HepG2 (cell line): ENCODE measurements around the gene PRSS8. TPM values are rescaled to one million over a fixed set of nuclear protein-coding genes. Genes with fewer than 3 reads are reported as not detected.

Experiments used
- AHR ChIP-seq: IDR thresholded peaks from 2 replicates; pipeline ENCODE4 v1.6.1; 2018; ENCODE audit warnings: missing genetic modification reagents, missing compliant biosample characterization
- CEBPG ChIP-seq: IDR thresholded peaks from 2 replicates; pipeline ENCODE4 v1.6.1; 2016
- HNF4A ChIP-seq: sonication (generic); formaldehyde crosslinking; IDR thresholded peaks from 2 replicates; pipeline ENCODE4 v1.4.0; 2020; ENCODE audit warnings: missing genetic modification reagents
- HOXD1 ChIP-seq: sonication (generic); formaldehyde crosslinking; IDR thresholded peaks from 2 replicates; pipeline ENCODE4 v1.5.0; 2020; ENCODE audit warnings: missing genetic modification reagents
- MXI1 ChIP-seq: IDR thresholded peaks from 3 replicates; pipeline ENCODE4 v1.6.1; 2012; ENCODE audit warnings: low read depth, low read length, inconsistent platforms, borderline replicate concordance
- NKX3-1 ChIP-seq: sonication (generic); formaldehyde crosslinking; IDR thresholded peaks from 2 replicates; pipeline ENCODE4 v1.5.0; 2020; ENCODE audit warnings: missing genetic modification reagents
- PAF1 ChIP-seq: IDR thresholded peaks from 2 replicates; pipeline ENCODE4 v1.6.1; 2016; ENCODE audit warnings: missing genetic modification reagents, missing compliant biosample characterization
- RFX5 ChIP-seq: IDR thresholded peaks from 2 replicates; pipeline ENCODE4 v1.6.1; 2011; ENCODE audit warnings: low read depth, low read length, improper control_type of control experiment
- SIN3A ChIP-seq: IDR thresholded peaks from 2 replicates; pipeline ENCODE4 v1.6.1; 2011; ENCODE audit warnings: low read depth, mild to moderate bottlenecking, control low read depth, low read length, borderline replicate concordance
- ZBTB7A ChIP-seq: sonication (generic); formaldehyde crosslinking; IDR thresholded peaks from 2 replicates; pipeline ENCODE4 v1.8.0; 2022; ENCODE audit warnings: mild to moderate bottlenecking, missing genetic modification reagents
- ZBTB7B ChIP-seq: sonication (generic); formaldehyde crosslinking; IDR thresholded peaks from 2 replicates; pipeline ENCODE4 v1.4.0; 2020; ENCODE audit warnings: missing genetic modification reagents
- ZNF333 ChIP-seq: sonication (generic); formaldehyde crosslinking; IDR thresholded peaks from 2 replicates; pipeline ENCODE4 v1.4.0; 2020; ENCODE audit warnings: mild to moderate bottlenecking, missing genetic modification reagents, borderline replicate concordance
- ZNF549 ChIP-seq: sonication (generic); formaldehyde crosslinking; IDR thresholded peaks from 2 replicates; pipeline ENCODE4 v1.5.0; 2020; ENCODE audit warnings: missing genetic modification reagents
- ZNF556 ChIP-seq: sonication (generic); formaldehyde crosslinking; IDR thresholded peaks from 2 replicates; pipeline ENCODE4 v1.4.0; 2020; ENCODE audit warnings: mild to moderate bottlenecking, missing genetic modification reagents, borderline replicate concordance
- polyA plus RNA-seq, 8 experiments: library from polyadenylated mRNA; depleted of rRNA in 3 of 8; stranded (reverse) in 7 of 8; unstranded in 1 of 8; fragments of >200 nt; fragmentation: Illumina TruSeq in 4 of 8; extraction: Trizol in 4 of 8; gene quantifications; 2 replicates each; pipeline versions ENCODE4 v1.2.1 to v1.2.3, GENCODE V29; 2011 to 2016; ENCODE audit warnings: low read depth in 4 of 8, missing spikeins in 1 of 8, mixed read lengths in 1 of 8; ENCODE audit not compliant: insufficient read depth in 1 of 8
- total RNA-seq, 5 experiments: library from RNA; depleted of rRNA; stranded (reverse); fragments of >200 nt; fragmentation: Illumina TruSeq; extraction: Trizol; gene quantifications; 2 replicates each; pipeline ENCODE4 v1.2.3, GENCODE V29; 2016; ENCODE audit warnings: low read depth in 1 of 5
- TF ChIP-seq, protein P1 (sequence below): sonication (generic); formaldehyde crosslinking; IDR thresholded peaks from 2 replicates; pipeline ENCODE4 v1.4.0; 2020; ENCODE audit warnings: missing genetic modification reagents
- TF ChIP-seq, protein P2 (sequence below): sonication (generic); formaldehyde crosslinking; IDR thresholded peaks from 2 replicates; pipeline ENCODE4 v1.5.0; 2020; ENCODE audit warnings: missing genetic modification reagents
- TF ChIP-seq, protein P3 (sequence below): IDR thresholded peaks from 2 replicates; pipeline ENCODE4 v1.6.1; 2016; ENCODE audit warnings: mild to moderate bottlenecking, missing biosample characterization, missing genetic modification reagents
- TF ChIP-seq, protein P4 (sequence below): sonication (generic); formaldehyde crosslinking; IDR thresholded peaks from 2 replicates; pipeline ENCODE4 v1.4.0; 2020; ENCODE audit warnings: missing genetic modification reagents
- TF ChIP-seq, protein P5 (sequence below): sonication (generic); formaldehyde crosslinking; IDR thresholded peaks from 2 replicates; pipeline ENCODE4 v1.4.0; 2020; ENCODE audit warnings: low read depth, missing genetic modification reagents
- TF ChIP-seq, protein P6 (sequence below): IDR thresholded peaks from 2 replicates; pipeline ENCODE4 v1.6.1; 2016; ENCODE audit warnings: missing compliant biosample characterization, missing genetic modification reagents, borderline replicate concordance

Gene PRSS8
- total and polyA plus RNA-seq, 2 of the 13 experiments (the other 11 are each of a cell fraction or from before 2014, with no cell fraction given), result 2.6 to 7.2 TPM

DNA sequence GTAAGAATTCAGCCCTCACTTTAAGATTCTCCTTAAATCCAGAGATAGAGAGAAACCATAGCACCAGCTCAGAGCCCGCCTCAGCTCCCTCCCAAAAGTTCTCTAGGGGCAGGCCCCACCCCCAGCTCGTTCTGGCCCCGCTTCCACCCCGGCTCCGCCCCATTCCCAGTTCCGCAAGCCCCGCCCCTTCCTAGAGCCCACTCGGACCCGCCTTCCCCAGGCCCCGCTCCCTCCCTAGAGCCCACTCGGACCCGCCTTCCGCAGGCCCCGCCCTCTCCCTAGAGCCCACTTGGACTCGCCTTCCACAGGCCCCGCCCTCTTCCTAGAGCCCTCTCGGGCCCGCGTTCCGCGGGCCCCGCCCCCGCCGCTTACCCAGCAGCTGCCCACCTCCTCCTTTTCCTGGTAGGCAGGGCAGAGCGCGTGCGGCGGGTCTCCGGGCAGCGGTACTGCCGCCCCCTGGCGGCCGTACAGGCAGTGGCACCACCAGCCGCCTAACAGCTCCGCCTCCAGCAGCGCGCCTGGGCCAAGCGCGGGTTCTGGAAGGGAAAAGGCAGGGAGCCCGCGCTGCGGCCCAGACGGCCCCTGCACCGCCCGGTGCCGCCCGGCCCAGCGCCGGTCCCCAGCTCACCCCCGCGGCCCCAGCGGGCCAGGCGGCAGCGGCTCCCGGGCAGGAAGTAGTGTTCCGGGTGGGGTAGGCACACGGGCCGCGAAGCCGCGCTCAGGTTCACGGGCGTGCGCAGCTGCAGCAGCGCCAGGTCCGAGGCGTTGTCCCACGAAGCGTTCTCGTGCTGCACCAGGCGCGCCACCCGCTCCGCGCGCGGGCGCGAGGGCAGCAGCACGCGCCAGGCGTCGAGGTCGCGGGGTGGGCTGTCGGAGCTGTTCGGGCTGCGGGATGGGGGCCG, 6.8 kb upstream of the PRSS8 start (continued):
- TF ChIP-seq, protein P1, sequence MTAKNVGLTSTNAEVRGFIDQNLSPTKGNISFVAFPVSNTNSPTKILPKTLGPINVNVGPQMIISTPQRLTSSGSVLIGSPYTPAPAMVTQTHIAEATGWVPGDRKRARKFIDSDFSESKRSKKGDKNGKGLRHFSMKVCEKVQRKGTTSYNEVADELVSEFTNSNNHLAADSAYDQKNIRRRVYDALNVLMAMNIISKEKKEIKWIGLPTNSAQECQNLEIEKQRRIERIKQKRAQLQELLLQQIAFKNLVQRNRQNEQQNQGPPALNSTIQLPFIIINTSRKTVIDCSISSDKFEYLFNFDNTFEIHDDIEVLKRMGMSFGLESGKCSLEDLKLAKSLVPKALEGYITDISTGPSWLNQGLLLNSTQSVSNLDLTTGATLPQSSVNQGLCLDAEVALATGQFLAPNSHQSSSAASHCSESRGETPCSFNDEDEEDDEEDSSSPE (CRISPR knock-in tag), result peak; percentile 88
- TF ChIP-seq, protein P2, sequence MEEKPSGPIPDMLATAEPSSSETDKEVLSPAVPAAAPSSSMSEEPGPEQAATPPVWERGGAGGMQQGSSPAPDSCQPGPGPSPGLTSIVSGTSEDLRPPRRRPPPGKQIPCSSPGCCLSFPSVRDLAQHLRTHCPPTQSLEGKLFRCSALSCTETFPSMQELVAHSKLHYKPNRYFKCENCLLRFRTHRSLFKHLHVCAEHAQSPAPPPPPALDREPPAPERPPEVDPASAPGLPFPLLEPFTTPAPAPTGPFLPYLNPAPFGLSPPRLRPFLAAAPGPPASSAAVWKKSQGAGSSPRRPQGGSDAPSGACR (CRISPR knock-in tag), result peak; percentile 76; the same call in 1 of the 2 replicates
- TF ChIP-seq, protein P3, sequence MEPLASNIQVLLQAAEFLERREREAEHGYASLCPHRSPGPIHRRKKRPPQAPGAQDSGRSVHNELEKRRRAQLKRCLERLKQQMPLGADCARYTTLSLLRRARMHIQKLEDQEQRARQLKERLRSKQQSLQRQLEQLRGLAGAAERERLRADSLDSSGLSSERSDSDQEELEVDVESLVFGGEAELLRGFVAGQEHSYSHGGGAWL, result peak; percentile 73; the same call in 1 of the 2 replicates
- 0 out of 2 replicates have a peak, but pooled peaks have one; percentile 13 for TF ChIP-seq RFX5
- TF ChIP-seq, protein P4, sequence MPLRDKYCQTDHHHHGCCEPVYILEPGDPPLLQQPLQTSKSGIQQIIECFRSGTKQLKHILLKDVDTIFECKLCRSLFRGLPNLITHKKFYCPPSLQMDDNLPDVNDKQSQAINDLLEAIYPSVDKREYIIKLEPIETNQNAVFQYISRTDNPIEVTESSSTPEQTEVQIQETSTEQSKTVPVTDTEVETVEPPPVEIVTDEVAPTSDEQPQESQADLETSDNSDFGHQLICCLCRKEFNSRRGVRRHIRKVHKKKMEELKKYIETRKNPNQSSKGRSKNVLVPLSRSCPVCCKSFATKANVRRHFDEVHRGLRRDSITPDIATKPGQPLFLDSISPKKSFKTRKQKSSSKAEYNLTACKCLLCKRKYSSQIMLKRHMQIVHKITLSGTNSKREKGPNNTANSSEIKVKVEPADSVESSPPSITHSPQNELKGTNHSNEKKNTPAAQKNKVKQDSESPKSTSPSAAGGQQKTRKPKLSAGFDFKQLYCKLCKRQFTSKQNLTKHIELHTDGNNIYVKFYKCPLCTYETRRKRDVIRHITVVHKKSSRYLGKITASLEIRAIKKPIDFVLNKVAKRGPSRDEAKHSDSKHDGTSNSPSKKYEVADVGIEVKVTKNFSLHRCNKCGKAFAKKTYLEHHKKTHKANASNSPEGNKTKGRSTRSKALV (CRISPR knock-in tag), result no peak
- TF ChIP-seq ZBTB7B (CRISPR knock-in tag), result peak; percentile 47; the same call in 1 of the 2 replicates
- TF ChIP-seq CEBPG, result no peak
- peak; percentile 88; the same call in 1 of the 2 replicates for TF ChIP-seq AHR (CRISPR knock-in tag)
- peak; percentile 92; the same call in 1 of the 2 replicates for TF ChIP-seq ZNF556 (CRISPR knock-in tag)
- TF ChIP-seq, protein P5, sequence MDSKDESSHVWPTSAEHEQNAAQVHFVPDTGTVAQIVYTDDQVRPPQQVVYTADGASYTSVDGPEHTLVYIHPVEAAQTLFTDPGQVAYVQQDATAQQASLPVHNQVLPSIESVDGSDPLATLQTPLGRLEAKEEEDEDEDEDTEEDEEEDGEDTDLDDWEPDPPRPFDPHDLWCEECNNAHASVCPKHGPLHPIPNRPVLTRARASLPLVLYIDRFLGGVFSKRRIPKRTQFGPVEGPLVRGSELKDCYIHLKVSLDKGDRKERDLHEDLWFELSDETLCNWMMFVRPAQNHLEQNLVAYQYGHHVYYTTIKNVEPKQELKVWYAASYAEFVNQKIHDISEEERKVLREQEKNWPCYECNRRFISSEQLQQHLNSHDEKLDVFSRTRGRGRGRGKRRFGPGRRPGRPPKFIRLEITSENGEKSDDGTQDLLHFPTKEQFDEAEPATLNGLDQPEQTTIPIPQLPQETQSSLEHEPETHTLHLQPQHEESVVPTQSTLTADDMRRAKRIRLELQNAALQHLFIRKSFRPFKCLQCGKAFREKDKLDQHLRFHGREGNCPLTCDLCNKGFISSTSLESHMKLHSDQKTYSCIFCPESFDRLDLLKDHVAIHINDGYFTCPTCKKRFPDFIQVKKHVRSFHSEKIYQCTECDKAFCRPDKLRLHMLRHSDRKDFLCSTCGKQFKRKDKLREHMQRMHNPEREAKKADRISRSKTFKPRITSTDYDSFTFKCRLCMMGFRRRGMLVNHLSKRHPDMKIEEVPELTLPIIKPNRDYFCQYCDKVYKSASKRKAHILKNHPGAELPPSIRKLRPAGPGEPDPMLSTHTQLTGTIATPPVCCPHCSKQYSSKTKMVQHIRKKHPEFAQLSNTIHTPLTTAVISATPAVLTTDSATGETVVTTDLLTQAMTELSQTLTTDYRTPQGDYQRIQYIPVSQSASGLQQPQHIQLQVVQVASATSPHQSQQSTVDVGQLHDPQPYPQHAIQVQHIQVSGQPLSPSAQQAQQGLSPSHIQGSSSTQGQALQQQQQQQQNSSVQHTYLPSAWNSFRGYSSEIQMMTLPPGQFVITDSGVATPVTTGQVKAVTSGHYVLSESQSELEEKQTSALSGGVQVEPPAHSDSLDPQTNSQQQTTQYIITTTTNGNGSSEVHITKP (CRISPR knock-in tag), result peak; percentile 85; the same call in 1 of the 2 replicates
- no peak for TF ChIP-seq ZNF549 (CRISPR knock-in tag)
- 0 out of 2 replicates have a peak, but pooled peaks have one; percentile 3 for TF ChIP-seq SIN3A
- TF ChIP-seq HNF4A (CRISPR knock-in tag), result peak; percentile 29
- no peak for TF ChIP-seq PAF1 (CRISPR knock-in tag)
- TF ChIP-seq, protein P6, sequence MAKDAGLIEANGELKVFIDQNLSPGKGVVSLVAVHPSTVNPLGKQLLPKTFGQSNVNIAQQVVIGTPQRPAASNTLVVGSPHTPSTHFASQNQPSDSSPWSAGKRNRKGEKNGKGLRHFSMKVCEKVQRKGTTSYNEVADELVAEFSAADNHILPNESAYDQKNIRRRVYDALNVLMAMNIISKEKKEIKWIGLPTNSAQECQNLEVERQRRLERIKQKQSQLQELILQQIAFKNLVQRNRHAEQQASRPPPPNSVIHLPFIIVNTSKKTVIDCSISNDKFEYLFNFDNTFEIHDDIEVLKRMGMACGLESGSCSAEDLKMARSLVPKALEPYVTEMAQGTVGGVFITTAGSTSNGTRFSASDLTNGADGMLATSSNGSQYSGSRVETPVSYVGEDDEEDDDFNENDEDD (CRISPR knock-in tag), result peak; percentile 86
- TF ChIP-seq ZNF333 (CRISPR knock-in tag), result no peak
- TF ChIP-seq NKX3-1 (CRISPR knock-in tag), result no peak; the same call in 1 of the 2 replicates
- TF ChIP-seq MXI1, result peak; percentile 97; the same call in 1 of the 3 replicates
- TF ChIP-seq ZBTB7A (CRISPR knock-in tag), result no peak
- TF ChIP-seq HOXD1 (CRISPR knock-in tag), result peak; percentile 76
